Measurements from ENCODE around the gene NCCRP1.

NCCRP1 gene

DNA sequence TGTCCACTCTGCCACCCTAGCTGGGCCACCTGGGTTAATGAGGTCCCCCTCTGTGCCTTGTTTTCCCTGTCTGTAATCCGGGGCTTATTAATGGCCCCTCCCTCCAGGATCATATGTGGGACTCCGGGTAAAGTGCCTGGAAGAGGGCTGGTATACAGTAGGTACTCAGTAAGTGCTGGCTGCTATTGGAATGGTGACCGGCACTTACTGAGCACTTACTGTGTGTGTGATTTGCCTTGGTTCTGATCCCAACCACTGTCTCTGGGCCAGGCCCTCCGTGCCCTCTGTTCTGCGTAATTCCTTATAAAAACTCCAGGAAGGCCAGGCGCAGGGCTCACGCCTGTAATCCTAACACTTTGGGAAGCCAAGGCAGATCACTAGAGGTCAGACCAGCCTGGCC is 30.9 kb upstream of the NCCRP1 start:
- DNase-seq (ENCODE audit: low read depth in 2 of 2): no peak

- no peak for DNase-seq (ENCODE audit: low read depth in 2 of 2)
Observed at GRCh38 chr19:39166571-39167391, 30.0 kb upstream of the NCCRP1 start.

- no peak for DNase-seq (ENCODE audit: low read depth in 2 of 2)
Observed at GRCh38 chr19:39167461-39168257, 29.1 kb upstream of the NCCRP1 start.

DNA sequence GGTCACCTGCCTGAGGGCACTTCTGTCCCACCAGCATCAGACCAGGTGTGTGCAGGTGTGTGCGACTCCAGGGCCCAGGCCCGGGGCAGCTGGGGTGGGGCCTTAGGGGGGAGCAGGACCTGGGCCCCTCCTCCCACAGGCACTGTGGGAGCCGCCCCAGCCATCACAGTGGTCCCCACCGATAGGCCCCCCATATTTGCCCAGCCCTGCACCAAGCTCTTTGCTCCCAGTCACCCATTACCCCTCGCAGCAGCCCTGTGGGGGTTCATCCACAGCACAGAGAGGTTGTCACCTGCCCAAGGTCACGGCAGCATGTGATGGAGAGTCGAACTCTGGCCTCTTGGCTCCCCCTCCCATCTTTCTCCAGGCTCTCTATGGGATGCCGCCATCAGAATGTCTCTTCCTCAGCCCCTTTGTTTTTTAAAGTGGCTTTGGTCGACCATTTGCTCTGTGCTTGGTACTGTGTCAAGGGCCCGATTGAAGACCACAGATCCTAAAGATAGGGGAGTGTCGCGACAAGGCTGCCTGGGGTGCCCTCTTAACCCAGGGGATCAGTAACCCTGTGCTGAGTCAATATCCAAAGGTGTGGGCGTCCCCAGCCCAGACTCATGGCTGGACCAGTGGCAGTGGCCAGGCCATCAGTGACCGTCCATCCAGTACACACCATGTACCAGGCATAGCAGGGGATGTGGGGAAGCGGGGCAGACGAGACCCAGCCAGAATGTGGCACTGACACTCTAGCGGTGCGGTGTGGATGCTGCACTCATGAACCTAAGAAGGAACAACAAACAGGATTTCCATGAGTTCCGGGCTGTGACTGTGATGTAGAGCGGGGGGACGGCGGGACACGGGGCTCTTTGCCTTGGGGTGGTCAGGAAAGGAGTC is 28.3 kb upstream of the NCCRP1 start:
- no peak for DNase-seq (ENCODE audit: low read depth in 2 of 2)

DNA sequence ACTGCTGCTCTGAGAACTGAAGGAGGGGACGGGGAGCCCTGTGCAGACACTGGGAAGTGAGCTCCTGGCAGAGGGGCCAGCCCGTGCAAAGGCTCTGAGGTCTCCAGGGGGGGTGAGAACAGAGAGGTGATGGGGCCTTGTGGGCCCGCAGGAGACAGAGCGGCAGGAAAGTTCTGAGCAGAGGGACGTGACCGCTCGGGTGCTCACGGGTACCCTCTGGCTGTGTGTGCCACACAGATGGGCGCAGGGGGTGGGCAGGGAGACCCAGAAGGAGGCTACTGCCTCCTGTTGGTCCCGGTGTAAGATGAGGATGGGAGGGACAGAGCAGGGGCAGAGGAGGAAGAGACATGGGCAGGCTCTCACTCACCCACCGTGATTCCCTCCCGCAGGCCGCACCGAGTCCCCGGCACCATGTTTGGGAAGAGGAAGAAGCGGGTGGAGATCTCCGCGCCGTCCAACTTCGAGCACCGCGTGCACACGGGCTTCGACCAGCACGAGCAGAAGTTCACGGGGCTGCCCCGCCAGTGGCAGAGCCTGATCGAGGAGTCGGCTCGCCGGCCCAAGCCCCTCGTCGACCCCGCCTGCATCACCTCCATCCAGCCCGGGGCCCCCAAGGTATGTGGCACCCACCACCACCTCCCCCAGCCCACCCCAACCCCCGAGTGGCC is 27.5 kb upstream of the NCCRP1 start:
- DNase-seq (ENCODE audit: low read depth in 2 of 2): no peak

DNA sequence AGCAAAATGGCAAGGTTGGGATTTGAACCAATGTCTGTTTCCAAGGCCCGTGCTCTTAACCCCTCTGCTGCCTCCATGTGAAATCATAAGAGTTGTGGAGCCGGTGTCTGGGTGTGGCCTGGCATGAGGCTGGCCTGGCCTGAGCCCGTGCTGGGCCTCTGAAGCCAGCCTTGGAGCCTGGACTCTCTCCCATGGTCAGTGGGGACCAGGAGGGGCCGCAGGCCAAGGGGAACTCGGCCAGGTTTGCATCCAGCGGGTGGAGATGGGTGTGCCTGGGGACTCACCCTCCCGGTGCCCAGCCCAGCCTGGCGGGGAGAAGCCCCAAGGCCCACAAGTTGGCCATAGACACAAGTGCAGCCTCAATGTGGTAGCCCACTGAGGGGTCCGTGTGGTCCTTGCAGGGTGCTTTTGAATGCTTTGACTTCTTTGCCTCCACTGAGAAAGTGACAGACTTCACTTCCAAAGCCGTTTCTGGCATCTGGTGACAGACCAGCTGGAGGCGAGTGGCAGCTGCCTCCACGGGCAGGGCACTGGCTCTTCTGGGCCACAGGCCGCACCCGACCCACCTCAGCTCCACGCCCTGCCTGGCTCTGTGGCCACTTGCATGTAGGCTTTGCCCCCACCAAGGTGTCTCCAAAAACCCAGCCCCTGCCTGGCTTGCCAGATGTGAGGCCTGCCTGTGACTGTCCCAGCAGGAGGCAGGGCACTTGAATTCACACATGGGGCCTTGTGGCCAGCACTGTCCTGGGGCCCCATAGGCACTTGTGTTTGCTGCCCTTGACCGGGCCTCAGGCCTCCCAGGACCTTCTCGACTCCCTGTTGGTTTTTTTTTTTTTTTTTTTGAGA is 26.2 kb upstream of the NCCRP1 start:
- no peak for DNase-seq (ENCODE audit: low read depth in 2 of 2)

DNA sequence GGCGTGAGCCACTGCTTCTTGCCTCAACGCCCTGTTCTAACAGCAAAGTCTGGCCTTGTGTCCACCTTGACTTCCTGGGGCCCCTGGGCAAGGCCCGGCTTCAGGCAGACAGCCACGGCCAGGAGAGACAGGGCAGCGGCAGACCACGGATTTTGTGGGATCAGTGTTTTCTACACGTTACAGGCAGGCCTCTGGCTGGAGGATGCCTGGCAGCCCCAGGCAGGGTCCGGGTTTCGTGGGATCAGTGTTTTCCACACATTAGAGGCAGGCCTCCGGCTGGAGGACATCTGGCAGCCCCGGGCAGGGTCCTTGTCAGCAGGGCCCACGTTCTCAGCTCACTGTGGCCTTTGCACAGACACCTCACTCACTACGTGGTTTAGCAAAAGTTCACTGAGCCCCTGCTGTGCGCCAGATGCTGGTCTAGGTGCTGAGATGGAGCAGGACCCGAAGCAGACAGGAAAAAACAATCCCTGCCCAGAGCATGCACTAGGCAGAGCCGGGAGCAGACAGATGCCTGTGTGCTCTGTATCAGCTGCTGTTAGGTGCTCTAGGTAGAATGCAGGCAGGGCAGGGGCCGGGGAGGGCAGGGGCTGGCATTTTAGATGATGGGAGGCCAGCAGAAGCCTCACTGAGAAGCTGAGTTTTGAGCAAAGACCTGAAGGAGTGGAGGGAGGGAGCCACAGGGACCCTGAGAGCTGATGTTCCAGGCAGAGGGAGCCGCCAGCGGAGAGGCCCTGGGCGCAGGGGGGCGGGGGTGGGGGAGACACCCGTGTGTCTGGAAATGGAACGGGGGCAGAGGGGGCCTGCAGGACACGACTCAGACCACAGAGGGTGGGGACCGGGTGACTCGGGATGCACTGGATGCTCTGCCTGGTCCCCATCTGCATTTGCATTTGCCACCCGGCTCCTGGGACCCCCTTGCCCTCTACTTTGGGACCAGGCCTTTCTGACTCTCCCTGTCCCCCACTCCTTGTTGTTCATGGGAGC is 25.0 kb upstream of the NCCRP1 start:
- DNase-seq (ENCODE audit: low read depth in 2 of 2): no peak

DNA sequence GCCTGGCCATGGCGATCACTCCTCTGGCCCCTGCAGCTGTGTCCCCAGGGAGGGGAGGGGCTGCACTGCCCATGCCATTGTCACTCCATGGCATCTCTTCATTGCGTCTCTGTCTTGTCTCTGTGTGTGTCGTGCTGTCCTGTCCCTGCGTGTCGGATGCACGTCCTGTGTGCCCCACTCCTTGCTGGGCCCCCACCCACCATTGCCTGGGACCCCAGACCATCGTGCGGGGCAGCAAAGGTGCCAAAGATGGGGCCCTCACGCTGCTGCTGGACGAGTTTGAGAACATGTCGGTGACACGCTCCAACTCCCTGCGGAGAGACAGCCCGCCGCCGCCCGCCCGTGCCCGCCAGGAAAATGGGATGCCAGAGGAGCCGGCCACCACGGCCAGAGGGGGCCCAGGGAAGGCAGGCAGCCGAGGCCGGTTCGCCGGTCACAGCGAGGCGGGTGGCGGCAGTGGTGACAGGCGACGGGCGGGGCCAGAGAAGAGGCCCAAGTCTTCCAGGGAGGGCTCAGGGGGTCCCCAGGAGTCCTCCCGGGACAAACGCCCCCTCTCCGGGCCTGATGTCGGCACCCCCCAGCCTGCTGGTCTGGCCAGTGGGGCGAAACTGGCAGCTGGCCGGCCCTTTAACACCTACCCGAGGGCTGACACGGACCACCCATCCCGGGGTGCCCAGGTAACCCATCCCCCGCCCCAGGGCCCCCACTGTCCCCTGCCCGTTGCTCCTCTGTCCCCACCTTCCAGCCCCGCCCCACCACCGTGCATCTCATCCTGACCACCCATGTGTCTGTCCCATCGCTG is 23.9 kb upstream of the NCCRP1 start:
- DNase-seq (ENCODE audit: low read depth in 2 of 2): no peak

DNA sequence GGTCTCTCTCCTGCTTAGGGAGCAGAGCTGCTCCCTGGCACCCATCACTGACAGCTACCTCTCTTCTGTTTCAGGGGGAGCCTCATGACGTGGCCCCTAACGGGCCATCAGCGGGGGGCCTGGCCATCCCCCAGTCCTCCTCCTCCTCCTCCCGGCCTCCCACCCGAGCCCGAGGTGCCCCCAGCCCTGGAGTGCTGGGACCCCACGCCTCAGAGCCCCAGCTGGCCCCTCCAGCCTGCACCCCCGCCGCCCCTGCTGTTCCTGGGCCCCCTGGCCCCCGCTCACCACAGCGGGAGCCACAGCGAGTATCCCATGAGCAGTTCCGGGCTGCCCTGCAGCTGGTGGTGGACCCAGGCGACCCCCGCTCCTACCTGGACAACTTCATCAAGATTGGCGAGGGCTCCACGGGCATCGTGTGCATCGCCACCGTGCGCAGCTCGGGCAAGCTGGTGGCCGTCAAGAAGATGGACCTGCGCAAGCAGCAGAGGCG is 23.2 kb upstream of the NCCRP1 start:
- no peak for DNase-seq (ENCODE audit: low read depth in 2 of 2)

GRCh38 chr19:39174142-39174541 is 22.6 kb upstream of the NCCRP1 start:
- DNase-seq (ENCODE audit: low read depth in 2 of 2): no peak

GRCh38 chr19:39174558-39175544 is 21.9 kb upstream of the NCCRP1 start:
- no peak for DNase-seq (ENCODE audit: low read depth in 2 of 2)

GRCh38 chr19:39175564-39175963 is 21.2 kb upstream of the NCCRP1 start:
- DNase-seq (ENCODE audit: low read depth in 2 of 2): no peak

- DNase-seq (ENCODE audit: low read depth in 2 of 2): no peak
Observed at GRCh38 chr19:39177110-39177699, 19.6 kb upstream of the NCCRP1 start.

- DNase-seq (ENCODE audit: low read depth in 2 of 2): no peak
Observed at GRCh38 chr19:39177736-39178135, 19.0 kb upstream of the NCCRP1 start.

GRCh38 chr19:39178296-39179006 is 18.3 kb upstream of the NCCRP1 start:
- DNase-seq (ENCODE audit: low read depth in 2 of 2): no peak

DNA sequence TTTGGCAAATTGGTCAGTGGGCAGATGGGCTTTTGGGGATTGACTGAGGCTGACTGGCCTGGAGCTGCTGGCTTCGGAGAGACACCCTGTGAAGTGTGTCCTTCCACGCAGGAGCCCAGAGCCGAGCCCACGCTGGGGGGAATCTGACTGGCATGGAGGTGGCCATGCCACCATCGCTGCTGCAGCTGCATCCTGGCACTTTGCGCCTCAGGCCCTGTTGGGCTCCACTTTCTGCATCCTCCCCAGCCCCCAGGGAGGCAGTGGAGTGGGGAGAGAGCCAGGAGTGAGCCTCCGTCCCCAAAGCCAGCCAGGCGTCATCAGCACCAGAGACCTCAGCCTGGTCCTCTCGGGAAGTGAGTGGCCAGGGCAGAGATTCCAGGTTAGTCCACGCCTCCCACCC is 17.0 kb upstream of the NCCRP1 start:
- no peak for DNase-seq (ENCODE audit: low read depth in 2 of 2)

Data from stimulated activated CD4-positive, alpha-beta T cell treated with anti-CD3 and anti-CD28 coated beads, Interleukin-15, amount 100 ng/mL, for 48 hours (primary cell).